ENCODE data around the gene SEC31B.

Gene SEC31B

DNA sequence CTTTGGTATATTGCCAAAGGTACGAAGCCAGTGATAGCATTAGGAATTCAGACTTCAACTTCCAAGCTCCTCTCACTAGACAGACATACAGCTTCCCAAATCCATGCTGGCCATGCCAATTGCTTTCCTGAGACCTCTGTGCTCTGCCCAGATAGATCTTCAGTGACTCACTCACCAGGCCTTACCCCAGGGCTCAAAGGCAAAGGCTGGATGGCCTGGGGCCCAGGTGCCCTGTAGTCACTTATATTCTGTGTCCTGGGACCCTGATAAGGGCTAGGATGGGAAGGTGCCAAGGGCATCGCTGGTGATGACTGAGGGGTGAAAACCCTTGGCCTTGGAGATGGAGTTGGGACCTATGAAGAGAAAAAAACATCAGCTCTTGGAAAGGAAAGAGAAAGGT lies 29.1 kb downstream of the SEC31B start:
- DNase-seq = no peak

DNA sequence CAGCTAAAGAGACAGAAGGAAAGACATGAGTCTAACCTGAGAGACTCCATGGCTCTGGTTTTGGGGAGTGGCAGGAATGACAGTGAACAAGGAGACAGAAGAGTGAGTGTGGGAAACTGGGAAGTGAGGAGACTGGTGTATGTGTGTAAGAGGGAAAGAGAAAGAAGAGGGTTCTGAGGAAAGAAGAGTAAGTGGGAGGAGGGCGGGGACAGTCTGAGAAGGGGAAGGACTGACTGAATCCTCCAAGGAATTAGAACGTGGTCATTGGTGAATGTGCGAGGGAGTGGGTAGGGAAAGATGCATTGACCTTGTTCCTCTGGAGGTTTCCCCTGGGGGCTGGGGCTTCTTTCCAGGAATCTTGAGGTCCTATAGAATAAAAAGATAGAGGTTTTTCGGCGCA lies 30.3 kb downstream of the SEC31B start:
- DNase-seq = no peak

DNA sequence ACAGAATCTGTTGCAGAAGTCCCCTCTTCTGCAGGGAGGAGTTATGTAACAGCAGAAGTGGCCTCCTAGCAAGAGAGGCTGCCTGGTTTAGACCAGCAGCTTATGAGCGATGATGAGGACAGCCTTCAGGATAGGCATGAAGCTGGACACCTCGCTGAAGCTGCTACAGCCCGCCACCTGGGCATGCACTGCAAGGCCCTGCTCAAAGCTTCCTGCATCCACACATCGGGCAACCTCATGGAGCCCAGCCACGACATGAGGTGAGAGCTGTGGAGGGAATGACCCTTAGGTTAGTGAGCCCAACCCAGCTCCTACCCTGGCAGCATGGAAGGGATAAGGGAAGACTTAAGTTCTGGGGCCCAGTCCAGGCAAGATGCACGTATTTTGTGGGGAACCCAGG lies 32.1 kb downstream of the SEC31B start:
- no peak for DNase-seq

DNA sequence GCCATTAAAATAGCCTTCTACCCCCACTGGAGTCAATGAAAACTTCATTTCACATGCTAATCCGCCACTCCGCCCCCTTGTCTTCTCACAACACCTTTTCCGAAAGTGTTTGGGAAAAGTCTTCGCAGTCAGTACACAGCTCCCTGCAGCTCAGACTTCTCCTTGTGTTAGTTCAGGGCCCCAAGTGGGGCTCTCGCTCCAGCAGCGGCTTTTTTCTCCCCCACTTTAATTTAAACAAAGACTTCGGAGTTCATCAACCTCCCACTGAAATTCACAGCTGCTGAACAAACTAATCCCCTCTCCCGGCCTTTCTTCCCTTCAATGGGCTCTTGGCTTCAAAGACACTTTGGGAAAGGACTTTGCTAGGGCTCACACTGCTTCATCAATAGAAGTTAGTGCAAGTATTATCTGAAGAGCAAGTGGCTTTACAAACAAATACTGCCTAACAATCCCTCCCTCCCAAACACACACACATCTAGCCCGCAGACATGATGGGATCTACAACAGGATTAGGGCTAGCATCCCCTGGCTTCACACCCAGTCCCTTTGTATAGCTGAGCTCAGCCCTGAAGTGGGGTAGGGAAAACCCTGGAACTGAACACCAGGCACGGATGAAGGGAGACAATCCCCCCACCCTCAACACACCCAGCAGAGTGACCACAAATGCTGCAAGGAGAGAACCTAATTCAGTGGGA lies 33.7 kb downstream of the SEC31B start:
- no peak for DNase-seq

- DNase-seq = no peak
Observed at GRCh38 chr10:100485366-100485765, 34.3 kb downstream of the SEC31B start.

GRCh38 chr10:100483876-100484666 lies 35.6 kb downstream of the SEC31B start:
- no peak for DNase-seq

- no peak for DNase-seq
Observed at GRCh38 chr10:100482834-100483185, 36.9 kb downstream of the SEC31B start.

DNA sequence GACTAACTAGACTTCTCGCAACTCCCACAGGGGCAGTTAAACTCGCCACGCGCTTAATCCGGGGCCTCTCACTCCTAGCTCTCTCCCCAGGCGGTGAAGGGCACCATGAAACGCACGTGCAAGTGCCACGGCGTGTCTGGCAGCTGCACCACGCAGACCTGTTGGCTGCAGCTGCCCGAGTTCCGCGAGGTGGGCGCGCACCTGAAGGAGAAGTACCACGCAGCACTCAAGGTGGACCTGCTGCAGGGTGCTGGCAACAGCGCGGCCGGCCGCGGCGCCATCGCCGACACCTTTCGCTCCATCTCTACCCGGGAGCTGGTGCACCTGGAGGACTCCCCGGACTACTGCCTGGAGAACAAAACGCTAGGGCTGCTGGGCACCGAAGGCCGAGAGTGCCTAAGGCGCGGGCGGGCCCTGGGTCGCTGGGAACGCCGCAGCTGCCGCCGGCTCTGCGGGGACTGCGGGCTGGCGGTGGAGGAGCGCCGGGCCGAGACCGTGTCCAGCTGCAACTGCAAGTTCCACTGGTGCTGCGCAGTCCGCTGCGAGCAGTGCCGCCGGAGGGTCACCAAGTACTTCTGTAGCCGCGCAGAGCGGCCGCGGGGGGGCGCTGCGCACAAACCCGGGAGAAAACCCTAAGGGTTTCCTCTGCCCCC lies 37.4 kb downstream of the SEC31B start:
- peak; percentile 67 to 68 for DNase-seq

DNA sequence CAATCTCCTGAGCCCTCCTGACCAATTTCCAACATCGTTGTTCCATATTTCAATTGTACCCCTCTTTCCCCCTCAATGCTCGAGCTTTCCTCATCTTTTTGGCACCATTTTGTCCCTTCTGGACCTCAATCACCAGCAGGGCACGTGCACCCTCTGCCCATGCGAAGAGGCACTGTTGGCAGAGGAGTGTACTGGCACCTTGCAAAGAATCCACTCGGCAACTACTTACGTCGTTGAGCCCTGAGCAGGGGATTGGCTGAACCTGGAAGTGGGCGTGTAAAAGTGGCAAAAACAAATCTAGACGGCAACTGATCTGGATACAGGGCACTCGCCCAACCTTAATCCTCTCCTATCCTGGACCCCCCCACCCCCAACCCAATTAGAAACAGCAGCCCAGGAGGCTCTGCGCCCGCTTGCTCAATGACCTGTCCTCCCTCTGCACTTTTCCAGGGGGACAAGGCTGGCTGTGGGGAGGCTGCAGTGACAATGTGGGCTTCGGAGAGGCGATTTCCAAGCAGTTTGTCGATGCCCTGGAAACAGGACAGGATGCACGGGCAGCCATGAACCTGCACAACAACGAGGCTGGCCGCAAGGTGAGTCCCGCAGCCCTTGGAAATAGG lies 38.1 kb downstream of the SEC31B start:
- DNase-seq = peak; percentile 93 to 96

DNA sequence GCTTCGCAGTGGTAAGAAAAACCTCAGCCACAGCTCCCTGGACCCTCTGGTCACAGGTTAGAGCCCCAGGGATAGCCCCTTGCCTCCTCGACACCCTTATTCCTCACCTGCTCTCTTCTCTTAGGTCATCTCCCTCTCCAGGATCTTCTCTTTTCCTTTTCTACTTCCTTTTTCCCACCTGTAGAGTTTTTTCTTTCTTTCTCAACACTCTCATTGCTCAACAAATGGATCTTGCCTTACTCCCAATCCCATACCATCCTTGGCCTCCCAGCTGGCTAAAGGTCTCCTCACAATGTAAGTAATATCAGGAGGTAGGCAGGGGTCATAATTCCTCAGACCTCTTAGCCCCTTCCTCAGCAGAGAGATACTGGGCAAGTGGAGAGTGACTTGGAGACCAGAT lies 39.7 kb downstream of the SEC31B start:
- DNase-seq = no peak

GRCh38 chr10:100479037-100479436 lies 40.6 kb downstream of the SEC31B start:
- no peak for DNase-seq

GRCh38 chr10:100477970-100478369 lies 41.7 kb downstream of the SEC31B start:
- no peak for DNase-seq

DNA sequence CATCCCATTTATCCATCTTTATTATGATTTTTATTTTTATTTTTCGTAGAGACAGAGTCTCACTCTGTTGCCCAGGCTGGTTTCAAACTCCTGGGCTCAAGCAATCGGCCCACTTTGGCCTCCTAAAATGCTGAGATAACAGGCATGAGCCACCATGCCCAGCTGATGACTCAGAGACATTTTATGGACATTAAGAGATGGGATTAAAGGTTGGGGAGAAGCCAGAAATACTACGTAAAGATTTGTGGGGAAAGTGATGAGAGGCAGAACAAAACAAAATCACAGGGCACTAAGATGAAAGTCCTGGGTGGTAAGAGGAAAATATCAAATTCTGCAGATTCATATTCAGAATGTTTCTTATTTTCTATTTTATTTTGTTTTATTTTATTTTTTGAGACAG lies 49.3 kb downstream of the SEC31B start:
- no peak for DNase-seq

DNA sequence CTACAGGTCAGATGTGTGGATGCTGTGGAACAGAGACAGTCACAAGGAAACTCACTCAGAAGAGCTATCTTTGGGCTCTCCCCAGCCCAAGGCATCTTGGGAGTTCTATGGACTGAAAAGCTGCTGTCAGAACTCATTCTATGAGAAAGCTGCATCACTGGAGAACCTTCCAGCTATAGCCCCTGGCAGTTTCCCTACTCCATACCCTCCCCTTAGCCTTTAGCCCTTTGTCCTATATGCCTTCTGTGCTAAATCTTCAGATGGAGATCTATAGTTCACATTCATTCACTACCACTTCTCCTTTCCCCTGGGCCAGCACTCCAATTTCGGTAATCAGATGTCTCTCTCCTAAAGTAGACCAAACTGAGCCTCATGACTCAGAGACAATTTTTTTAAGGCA lies 49.9 kb downstream of the SEC31B start:
- DNase-seq = no peak

- no peak for DNase-seq
Observed at GRCh38 chr10:100468978-100469377, 50.7 kb downstream of the SEC31B start.

- no peak for DNase-seq
Observed at GRCh38 chr10:100468322-100468721, 51.3 kb downstream of the SEC31B start.

DNA sequence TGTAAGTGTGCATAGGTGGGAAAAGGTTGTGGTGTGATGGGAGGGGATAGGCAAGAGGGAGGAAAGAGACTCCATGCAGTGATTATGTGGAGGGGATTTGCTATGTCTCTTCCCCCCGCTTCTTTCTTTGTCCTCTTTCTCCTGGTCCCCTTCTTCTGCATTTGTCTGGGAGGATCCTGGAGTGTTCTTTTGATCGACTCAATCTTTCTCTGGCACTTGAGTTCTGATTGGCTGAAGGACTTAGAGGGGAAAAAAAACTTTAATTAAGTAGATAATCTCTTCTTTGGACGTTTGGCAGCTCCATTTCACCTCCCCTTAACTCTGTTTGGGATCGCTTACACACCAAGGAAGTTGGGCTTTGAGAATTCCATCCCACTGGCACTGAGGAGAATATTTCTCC lies 57.0 kb downstream of the SEC31B start, which contains the start of gene WNT8B:
Gene WNT8B (plus strand): TSS at position 301 of the 400 bp plus-strand sequence. CDS start 160 bp downstream, outside the sequence.
- DNase-seq = no peak

- DNase-seq = no peak
Observed at GRCh38 chr10:100448951-100449350, 70.7 kb downstream of the SEC31B start.

DNA sequence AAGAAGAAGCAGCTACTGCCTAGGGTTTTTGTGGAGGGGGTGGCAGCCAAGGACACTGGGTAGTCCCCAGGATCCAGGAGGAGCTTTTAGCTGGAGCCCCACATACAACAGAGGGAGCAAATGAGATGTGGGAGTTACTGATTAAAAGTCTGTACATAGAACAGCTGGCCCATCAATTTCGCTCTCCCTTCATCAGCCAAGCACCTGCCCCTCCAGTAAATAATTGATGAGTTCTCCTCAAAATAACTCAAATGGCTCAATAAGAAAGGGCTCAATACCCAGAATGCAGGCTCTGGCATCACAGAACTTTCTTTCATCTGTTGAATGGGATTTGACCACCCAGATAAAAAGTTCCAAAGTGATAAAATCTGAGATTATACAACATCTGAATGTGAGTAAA lies 72.0 kb downstream of the SEC31B start:
- no peak for DNase-seq

DNA sequence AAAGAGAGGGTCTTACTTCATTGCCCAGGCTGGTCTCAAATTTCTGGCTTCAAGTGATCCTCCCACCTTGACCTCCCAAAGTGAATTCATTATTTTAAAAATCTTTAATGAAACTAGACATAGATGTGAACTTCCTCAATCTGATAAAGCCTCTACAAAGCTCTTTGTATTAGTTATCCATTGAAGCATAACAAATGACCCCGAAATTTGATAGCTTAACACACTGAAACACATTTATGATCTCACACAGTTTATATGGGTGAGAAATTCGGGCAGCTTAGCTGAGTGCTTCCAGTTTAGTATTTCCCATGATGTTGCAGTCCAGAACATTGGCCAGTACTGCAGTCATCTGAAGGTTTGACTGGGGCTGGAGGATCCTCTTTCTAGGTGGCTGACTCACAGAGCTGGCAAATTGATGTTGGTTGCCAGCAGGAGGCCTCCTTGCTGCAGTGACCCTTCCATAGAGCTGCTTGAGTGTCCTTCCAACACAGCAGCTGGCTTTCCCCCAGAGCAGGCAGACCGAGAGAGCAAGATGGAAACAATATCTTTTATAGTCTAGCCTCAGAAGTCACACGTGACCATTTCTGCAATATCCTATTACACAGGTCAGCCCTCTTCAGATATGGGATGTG lies 73.4 kb downstream of the SEC31B start:
- no peak for DNase-seq

- DNase-seq = no peak
Observed at GRCh38 chr10:100442548-100442947, 77.1 kb downstream of the SEC31B start.

- no peak for DNase-seq
Observed at GRCh38 chr10:100438674-100439315, 80.9 kb downstream of the SEC31B start.
